Measurements from ENCODE around the gene ADAMTSL1.
A peak's percentile ranks its signal among the peaks of the same experiment; 100 is the strongest.

The ADAMTSL1 gene

GRCh38 chr9:18495065-18495464 lies 21.1 kb downstream of the ADAMTSL1 start:
- peak; percentile 25 for DNase-seq (ENCODE audit: low read depth)
- no peak overlapping the region for H3K4me3 ChIP-seq (ENCODE audit: low read length)
- no peak for TF ChIP-seq CTCF (IDR thresholded peaks at IDR 0.05; ENCODE audit: insufficient read depth, low read depth, low read length, missing control alignments)

- no peak for DNase-seq (ENCODE audit: low read depth)
- no peak overlapping the region for H3K4me3 ChIP-seq (ENCODE audit: low read length)
- no peak for TF ChIP-seq CTCF (IDR thresholded peaks at IDR 0.05; ENCODE audit: insufficient read depth, low read depth, low read length, missing control alignments)
Observed at GRCh38 chr9:18496256-18497000, 22.5 kb downstream of the ADAMTSL1 start.

GRCh38 chr9:18499062-18499461 lies 25.1 kb downstream of the ADAMTSL1 start:
- DNase-seq (ENCODE audit: low read depth) = no peak
- TF ChIP-seq CTCF (IDR thresholded peaks at IDR 0.05; ENCODE audit: insufficient read depth, low read depth, low read length, missing control alignments) = no peak
- H3K4me3 ChIP-seq (ENCODE audit: low read length) = no peak overlapping the region

GRCh38 chr9:18499980-18500379 lies 26.0 kb downstream of the ADAMTSL1 start:
- TF ChIP-seq CTCF (IDR thresholded peaks at IDR 0.05; ENCODE audit: insufficient read depth, low read depth, low read length, missing control alignments) = no peak
- no peak overlapping the region for H3K4me3 ChIP-seq (ENCODE audit: low read length)
- peak; percentile 66 for DNase-seq (ENCODE audit: low read depth)

GRCh38 chr9:18500451-18500850 lies 26.5 kb downstream of the ADAMTSL1 start:
- DNase-seq (ENCODE audit: low read depth) = no peak
- no peak overlapping the region for H3K4me3 ChIP-seq (ENCODE audit: low read length)
- no peak for TF ChIP-seq CTCF (IDR thresholded peaks at IDR 0.05; ENCODE audit: insufficient read depth, low read depth, low read length, missing control alignments)

GRCh38 chr9:18501949-18502348 lies 28.0 kb downstream of the ADAMTSL1 start:
- H3K4me3 ChIP-seq (ENCODE audit: low read length) = no peak overlapping the region
- no peak for DNase-seq (ENCODE audit: low read depth)
- no peak for TF ChIP-seq CTCF (IDR thresholded peaks at IDR 0.05; ENCODE audit: insufficient read depth, low read depth, low read length, missing control alignments)

- DNase-seq (ENCODE audit: low read depth) = no peak
- no peak overlapping the region for H3K4me3 ChIP-seq (ENCODE audit: low read length)
- TF ChIP-seq CTCF (IDR thresholded peaks at IDR 0.05; ENCODE audit: insufficient read depth, low read depth, low read length, missing control alignments) = no peak
Observed at GRCh38 chr9:18502546-18502945, 28.6 kb downstream of the ADAMTSL1 start.
